ENCODE results near the gene PACS1. TPM values are rescaled to one million over a fixed set of nuclear protein-coding genes. Genes with fewer than 3 reads are reported as not detected.

PACS1 gene
- total RNA-seq, 4 donors from 2014 or later = 37.1 to 97.8 (median 54.3) TPM

DNA sequence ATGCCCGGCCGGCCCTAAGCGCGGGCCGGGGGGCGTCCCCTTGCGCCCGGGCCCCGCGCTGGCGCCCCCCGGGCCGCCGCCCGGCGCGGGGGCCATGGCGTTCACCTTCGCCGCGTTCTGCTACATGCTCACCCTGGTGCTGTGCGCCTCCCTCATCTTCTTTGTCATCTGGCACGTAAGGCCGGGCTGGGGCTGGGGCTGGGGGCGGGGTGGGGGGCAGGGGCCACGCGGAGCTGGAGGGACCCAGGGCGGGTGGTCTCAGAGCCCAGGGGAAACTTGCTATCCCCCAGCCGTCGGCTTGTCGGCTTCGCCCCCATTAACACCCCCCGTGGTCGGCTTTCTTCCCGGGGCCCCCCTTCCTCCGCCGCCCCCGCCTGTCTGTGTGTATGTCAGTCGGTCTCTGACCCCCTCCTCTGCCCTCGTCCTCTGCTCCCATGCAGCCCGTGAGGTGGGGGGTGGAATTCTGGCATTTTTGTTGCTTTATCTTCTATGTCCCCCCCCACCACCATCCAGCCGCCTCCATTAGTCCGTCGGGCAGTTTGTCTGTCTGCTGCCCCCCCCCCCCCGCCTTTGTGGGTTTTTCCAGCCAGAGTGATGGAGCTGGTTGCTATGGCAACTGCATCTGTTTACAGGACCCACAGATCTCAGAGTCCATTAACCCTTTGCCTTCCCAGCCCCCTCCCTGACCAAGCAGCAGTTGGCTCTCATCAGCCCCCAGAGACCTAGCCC is 208.5 kb downstream of the PACS1 start:
- no peak for DNase-seq (ENCODE audit: extremely low spot score)
- H3K36me3 ChIP-seq = peaks cover 15 to 38% (median 34%) of the 10 kb centered on the region in 4 donors
- peaks cover 17 to 37% (median 29%) of the 10 kb centered on the region in 4 donors for H3K4me1 ChIP-seq
- H3K9me3 ChIP-seq = no peaks in the 10 kb centered on the region
- intact Hi-C loops (cut with DNase I) = no loop called here
- WGBS = 7% methylated on average over 6 of the region's 45 CpGs
- no peaks in the 10 kb centered on the region for H3K27me3 ChIP-seq
- H3K27ac ChIP-seq (replicated peaks in 1 of 4) = no peak overlapping the region
- TF ChIP-seq POLR2AphosphoS5 (IDR thresholded peaks at IDR 0.05) (no peak), POLR2A (IDR thresholded peaks at IDR 0.05; ENCODE audit: low read depth) (no peak), EP300 (IDR thresholded peaks at IDR 0.05) (no peak), CTCF (IDR thresholded peaks at IDR 0.05) (no peak)
- H3K4me3 ChIP-seq = peak overlapping the region; percentile 44 to 56 (median 50)

DNA sequence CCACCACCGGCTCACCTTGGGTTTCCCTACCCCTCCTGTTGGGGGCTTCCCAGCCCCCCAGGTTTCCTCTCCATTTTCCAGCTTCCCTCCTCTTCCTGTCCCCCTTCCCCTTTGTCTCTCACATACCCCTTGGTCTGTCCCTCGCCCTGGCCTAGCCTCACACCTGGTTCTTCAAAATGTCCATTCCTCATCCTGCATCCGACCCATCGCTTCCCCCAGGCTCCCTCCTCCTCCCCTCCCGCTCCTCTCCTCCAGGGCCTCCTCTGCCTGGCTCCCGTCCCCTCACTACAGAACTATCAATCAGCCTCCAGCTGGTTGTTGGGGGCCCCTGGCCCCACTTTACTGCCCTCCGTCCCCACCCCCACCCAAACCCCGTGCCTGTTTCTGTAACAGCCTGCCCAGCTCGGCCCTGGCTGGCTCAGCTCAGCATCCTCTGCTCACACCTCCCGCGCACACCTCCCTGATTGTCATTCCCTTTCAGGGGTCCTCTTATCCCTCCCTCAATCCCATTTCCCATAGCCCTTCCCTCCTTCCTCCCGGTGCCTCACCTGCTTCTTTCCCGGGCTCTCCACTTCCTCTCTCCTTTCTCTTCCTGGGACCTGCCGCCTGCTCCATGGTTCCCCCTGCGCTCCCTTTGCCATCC is 209.1 kb downstream of the PACS1 start:
- no peak for DNase-seq (ENCODE audit: extremely low spot score)
- no peaks in the 10 kb centered on the region for H3K27me3 ChIP-seq
- H3K27ac ChIP-seq (replicated peaks in 1 of 4) = no peak overlapping the region
- peaks cover 17 to 37% (median 29%) of the 10 kb centered on the region in 4 donors for H3K4me1 ChIP-seq
- H3K36me3 ChIP-seq = peaks cover 8 to 38% (median 30%) of the 10 kb centered on the region in 4 donors
- TF ChIP-seq POLR2A (IDR thresholded peaks at IDR 0.05; ENCODE audit: low read depth) = no peak
- intact Hi-C loops (cut with DNase I) = no loop called here
- 62% methylated on average over 15 of the region's 15 CpGs for WGBS
- no peaks in the 10 kb centered on the region for H3K9me3 ChIP-seq
- no peak overlapping the region for H3K4me3 ChIP-seq

DNA sequence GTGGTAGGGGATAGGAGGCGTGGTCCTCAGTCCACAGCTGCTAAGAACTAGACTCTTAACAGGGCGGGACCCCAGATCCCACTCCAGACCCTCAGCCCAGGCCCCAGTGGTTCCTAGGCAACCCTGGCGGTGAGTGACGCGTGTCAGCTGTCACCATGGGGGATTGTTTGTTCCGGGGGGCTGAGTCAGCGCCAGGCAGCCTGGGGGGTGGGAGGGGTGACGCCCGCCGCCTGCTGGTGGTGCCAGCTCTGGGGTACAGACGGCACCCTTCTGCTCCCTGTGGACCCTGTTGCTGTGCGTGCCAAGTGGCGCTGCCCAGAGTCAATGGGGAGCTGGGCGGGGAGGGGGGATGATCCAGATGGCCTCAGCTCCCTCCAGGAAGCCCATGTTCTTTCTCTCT is 210.4 kb downstream of the PACS1 start:
- Histone ChIP-seq H3K4me1 (peaks cover 20 to 44% (median 31%) of the 10 kb centered on the region in 4 donors), H3K27ac (replicated peaks in 1 of 4) (no peak overlapping the region), H3K27me3 (no peaks in the 10 kb centered on the region), H3K9me3 (no peaks in the 10 kb centered on the region), H3K4me3 (no peak overlapping the region), H3K36me3 (peaks cover 0 to 38% (median 26%) of the 10 kb centered on the region in 4 donors)
- TF ChIP-seq CTCF (IDR thresholded peaks at IDR 0.05) = no peak
- no peak for TF ChIP-seq EP300 (IDR thresholded peaks at IDR 0.05)
- no peak for TF ChIP-seq POLR2A (IDR thresholded peaks at IDR 0.05; ENCODE audit: low read depth)
- no peak for TF ChIP-seq POLR2AphosphoS5 (IDR thresholded peaks at IDR 0.05)
- DNase-seq (ENCODE audit: extremely low spot score) = no peak
- WGBS = 87% methylated on average over 13 of the region's 14 CpGs
- intact Hi-C loops (cut with DNase I) = loop anchor here (5.0 kb wide), 1 partner anchor 58 kb away; no protein-coding TSS in a partner anchor

GRCh38 chr11:66281001-66281400 is 210.9 kb downstream of the PACS1 start:
- H3K27ac ChIP-seq (replicated peaks in 1 of 4) = no peak overlapping the region
- peaks cover 26 to 49% (median 32%) of the 10 kb centered on the region in 4 donors for H3K4me1 ChIP-seq
- no peaks in the 10 kb centered on the region for H3K27me3 ChIP-seq
- no peaks in the 10 kb centered on the region for H3K9me3 ChIP-seq
- peaks cover 0 to 35% (median 22%) of the 10 kb centered on the region in 4 donors for H3K36me3 ChIP-seq
- intact Hi-C loops (cut with DNase I) = loop anchor here (5.0 kb wide), 1 partner anchor 59 kb away; no protein-coding TSS in a partner anchor
- TF ChIP-seq CTCF (IDR thresholded peaks at IDR 0.05) = no peak
- TF ChIP-seq POLR2A (IDR thresholded peaks at IDR 0.05; ENCODE audit: low read depth) = no peak
- TF ChIP-seq EP300 (IDR thresholded peaks at IDR 0.05) = no peak
- no peak for TF ChIP-seq POLR2AphosphoS5 (IDR thresholded peaks at IDR 0.05)
- 89% methylated on average over 6 of the region's 6 CpGs for WGBS
- no peak overlapping the region for H3K4me3 ChIP-seq
- no peak for DNase-seq (ENCODE audit: extremely low spot score)

DNA sequence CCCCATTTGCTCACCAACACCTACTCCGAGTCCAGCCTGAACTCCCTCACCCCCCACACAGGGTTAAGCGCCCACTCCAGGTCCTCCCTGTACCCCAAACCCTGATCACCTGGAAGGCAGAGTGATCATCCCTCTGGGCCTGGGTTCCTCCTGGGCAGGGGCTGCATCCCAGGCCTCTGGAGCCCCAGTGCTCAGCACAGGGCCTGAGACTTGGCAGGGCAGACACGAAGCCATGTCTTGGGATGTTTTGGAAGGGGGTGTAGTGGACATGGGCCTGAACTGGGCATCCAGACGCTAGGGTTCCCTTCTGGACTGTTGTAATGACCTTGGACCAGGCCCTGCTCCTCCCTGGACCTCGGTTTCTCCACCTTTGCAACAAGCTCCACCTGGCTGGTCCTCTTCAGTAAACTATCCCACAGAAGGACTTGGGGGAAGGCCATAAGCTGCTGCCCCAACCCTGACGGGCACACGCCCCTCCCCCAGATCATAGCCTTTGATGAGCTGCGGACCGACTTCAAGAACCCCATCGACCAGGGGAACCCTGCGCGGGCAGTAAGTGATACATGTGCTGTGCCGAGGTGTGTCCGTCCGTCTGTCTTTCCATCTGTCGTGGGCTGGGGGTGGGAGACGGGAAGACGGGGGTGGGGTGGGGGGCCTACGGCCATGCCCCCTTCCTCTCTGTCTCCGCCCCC is 211.8 kb downstream of the PACS1 start:
- H3K27ac ChIP-seq (replicated peaks in 1 of 4) = no peak overlapping the region
- H3K4me3 ChIP-seq = no peak overlapping the region
- no peaks in the 10 kb centered on the region for H3K27me3 ChIP-seq
- H3K9me3 ChIP-seq = no peaks in the 10 kb centered on the region
- DNase-seq (ENCODE audit: extremely low spot score) = no peak
- H3K4me1 ChIP-seq = peaks cover 28 to 59% (median 34%) of the 10 kb centered on the region in 4 donors
- 24% methylated on average over 11 of the region's 20 CpGs for WGBS
- peaks cover 0 to 32% (median 13%) of the 10 kb centered on the region in 4 donors for H3K36me3 ChIP-seq
- TF ChIP-seq POLR2AphosphoS5 (IDR thresholded peaks at IDR 0.05) = no peak
- no peak for TF ChIP-seq CTCF (IDR thresholded peaks at IDR 0.05)
- no peak for TF ChIP-seq POLR2A (IDR thresholded peaks at IDR 0.05; ENCODE audit: low read depth)
- TF ChIP-seq EP300 (IDR thresholded peaks at IDR 0.05) = no peak
- intact Hi-C loops (cut with DNase I) = loop anchor here (5.0 kb wide), 1 partner anchor 60 kb away; no protein-coding TSS in a partner anchor
